GM23338 (cell line): ENCODE data around the gene MYH10. TPM values are rescaled to one million over a fixed set of nuclear protein-coding genes. Genes with fewer than 3 reads are reported as not detected.

Source experiments
- ATAC-seq: fragments of 200-7000 bp; cut with Tn5 transposase; 3 replicates; pipeline ENCODE4 v1.9.1; 2020
- DNase-seq: peaks from one replicate; pipeline ENCODE4 v3.0.0-alpha.2; 2015; ENCODE audit warnings: low spot score
- H2AFZ ChIP-seq: fragments of 200-600 bp; sonication (generic); 2 replicates; pipeline ENCODE4 v1.8.0; 2016; ENCODE audit warnings: antibody characterized with exemption, mild to moderate bottlenecking, moderate library complexity
- H3F3A ChIP-seq: fragments of 200-600 bp; sonication (generic); replicated peaks from 2 replicates; pipeline ENCODE4 v1.8.0; 2017; ENCODE audit warnings: antibody characterized with exemption, mixed run types, low read depth
- H3K27ac ChIP-seq: fragments of 200-600 bp; sonication (generic); 2 replicates; pipeline ENCODE4 v1.6.1; 2016; ENCODE audit warnings: low read depth
- H3K27me3 ChIP-seq: fragments of 200-600 bp; sonication (generic); 2 replicates; pipeline ENCODE4 v1.8.0; 2016; ENCODE audit warnings: mild to moderate bottlenecking, mixed run types, moderate library complexity; ENCODE audit not compliant: insufficient read depth
- H3K36me3 ChIP-seq: fragments of 200-600 bp; sonication (generic); 2 replicates; pipeline ENCODE4 v1.8.0; 2016; ENCODE audit warnings: mild to moderate bottlenecking; ENCODE audit not compliant: insufficient read depth
- H3K4me1 ChIP-seq: fragments of 200-600 bp; sonication (generic); 2 replicates; pipeline ENCODE4 v1.8.0; 2016; ENCODE audit warnings: mild to moderate bottlenecking, moderate library complexity; ENCODE audit not compliant: insufficient read depth
- H3K4me2 ChIP-seq: fragments of 200-600 bp; sonication (generic); 2 replicates; pipeline ENCODE4 v1.7.1; 2017; ENCODE audit warnings: mixed run types
- H3K4me3 ChIP-seq: fragments of 200-600 bp; sonication (generic); 2 replicates; pipeline ENCODE4 v1.6.1; 2016; ENCODE audit warnings: mixed run types
- H3K79me2 ChIP-seq: fragments of 200-600 bp; sonication (generic); replicated peaks from 2 replicates; pipeline ENCODE4 v1.8.0; 2017; ENCODE audit warnings: mild to moderate bottlenecking; ENCODE audit not compliant: insufficient read depth
- H3K9me2 ChIP-seq: fragments of 200-600 bp; sonication (generic); 2 replicates; pipeline ENCODE4 v1.8.0; 2017; ENCODE audit not compliant: insufficient read depth
- H4K20me1 ChIP-seq: fragments of 200-600 bp; sonication (generic); replicated peaks from 2 replicates; pipeline ENCODE4 v1.8.0; 2017; ENCODE audit warnings: mild to moderate bottlenecking; ENCODE audit not compliant: insufficient read depth
- H3K27ac Mint-ChIP-seq: 2 replicates; pipeline ENCODE4 v1.8.0; 2020; ENCODE audit warnings: inconsistent platforms, mild to moderate bottlenecking, moderate library complexity, mixed read lengths
- H3K27me3 Mint-ChIP-seq: 3 replicates; pipeline ENCODE4 v1.8.0; 2022; ENCODE audit warnings: low read depth, mild to moderate bottlenecking, moderate library complexity, mixed read lengths, inconsistent platforms; ENCODE audit not compliant: insufficient read depth, poor library complexity
- H3K36me3 Mint-ChIP-seq: 3 replicates; pipeline ENCODE4 v1.8.0; 2021; ENCODE audit warnings: low read depth, mild to moderate bottlenecking, inconsistent platforms, moderate library complexity, mixed read lengths
- H3K4me1 Mint-ChIP-seq: 3 replicates; pipeline ENCODE4 v1.8.0; 2020; ENCODE audit warnings: mild to moderate bottlenecking, inconsistent platforms, mixed read lengths
- H3K4me3 Mint-ChIP-seq: 3 replicates; pipeline ENCODE4 v1.8.0; 2021; ENCODE audit warnings: moderate library complexity, mild to moderate bottlenecking, inconsistent platforms, mixed read lengths
- H3K9me3 Mint-ChIP-seq: 3 replicates; pipeline ENCODE4 v1.8.0; 2020; ENCODE audit warnings: moderate library complexity, mild to moderate bottlenecking, inconsistent platforms, mixed read lengths
- CREB1 ChIP-seq: fragments of 250-450 bp; sonication (Bioruptor Pico); IDR thresholded peaks from 2 replicates; pipeline ENCODE4 v1.5.0; 2020; ENCODE audit warnings: low read depth, mild to moderate bottlenecking, moderate library complexity
- CTCF ChIP-seq, 2 experiments: fragments of 200-600 bp in 1 of 2; sonication (generic) in 1 of 2; conservative IDR thresholded peaks; 2 replicates each; pipeline versions ENCODE4 v1.5.1 to v1.6.1; 2016 to 2017; ENCODE audit warnings: antibody characterized with exemption in 2 of 2, low read depth in 2 of 2, mild to moderate bottlenecking in 2 of 2, moderate library complexity in 1 of 2
- EZH2 ChIP-seq: fragments of 200-600 bp; sonication (generic); IDR thresholded peaks from one replicate; pipeline ENCODE4 v1.8.0; 2017; ENCODE audit warnings: antibody characterized with exemption, mild to moderate bottlenecking, low read depth; ENCODE audit not compliant: unreplicated experiment
- NANOG ChIP-seq: IDR thresholded peaks from 2 replicates; pipeline ENCODE4 v1.6.1; 2016; ENCODE audit warnings: antibody characterized with exemption, borderline replicate concordance
- STAT1 ChIP-seq: IDR thresholded peaks from one replicate; pipeline ENCODE4 v1.6.1; 2016; ENCODE audit warnings: antibody characterized with exemption; ENCODE audit not compliant: unreplicated experiment
- ZNF114 ChIP-seq: fragments of 250-450 bp; sonication (Bioruptor Pico); IDR thresholded peaks from 2 replicates; pipeline ENCODE4 v1.5.0; 2020; ENCODE audit warnings: mild to moderate bottlenecking, moderate library complexity
- polyA plus RNA-seq: library from polyadenylated mRNA; unstranded; fragments of >200 nt; fragmentation: Nextera tagmentation; extraction: Ambion mirVana; gene quantifications from 2 replicates; pipeline ENCODE4 v1.2.1, GENCODE V29; 2016
- total RNA-seq: library from RNA; depleted of rRNA; stranded (reverse); fragments of >200 nt; shearing (Covaris generic); gene quantifications from 2 replicates; pipeline ENCODE4 v1.2.3, GENCODE V29; 2014

MYH10 gene
- total and polyA plus RNA-seq, 2 experiments from 2014 or later: 89.5 to 230 TPM

DNA sequence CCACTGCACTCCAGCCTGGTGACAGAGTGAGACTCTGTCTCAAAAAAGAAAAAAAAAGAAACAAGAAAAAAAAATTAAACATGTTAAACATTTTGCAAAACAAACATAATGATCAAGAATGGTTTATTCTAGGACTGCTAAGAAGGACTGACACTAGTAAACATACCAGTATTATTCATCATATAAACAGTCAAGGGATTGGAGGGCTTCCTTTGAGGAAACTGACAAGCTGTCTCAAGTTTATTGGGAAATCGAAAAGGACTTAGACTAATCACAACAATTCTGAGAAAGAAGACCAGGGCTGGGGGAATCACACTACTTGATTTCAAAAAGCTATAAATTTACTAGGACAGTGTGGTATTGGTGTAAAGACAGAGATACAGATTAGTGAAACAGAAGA is 75.5 kb downstream of the MYH10 start:
- Histone ChIP-seq H2AFZ (no peak overlapping the region), H3F3A (no peaks in the 10 kb centered on the region), H3K27me3 (no peaks in the 10 kb centered on the region), H3K9me2 (no peaks in the 10 kb centered on the region), H3K4me1 (no peaks in the 10 kb centered on the region), H3K27ac (no peak overlapping the region), H4K20me1 (peaks cover 10% of the 10 kb centered on the region; the same call in 1 of the 2 replicates), H3K4me2 (no peak overlapping the region), H3K36me3 (peaks cover 25% of the 10 kb centered on the region), H3K79me2 (peaks cover 15% of the 10 kb centered on the region), H3K4me3 (no peak overlapping the region)
- H3K27ac Mint-ChIP-seq: no peak overlapping the region
- H3K9me3 Mint-ChIP-seq: no peaks in the 10 kb centered on the region; the same call in 2 of the 3 replicates
- no peaks in the 10 kb centered on the region for H3K27me3 Mint-ChIP-seq
- no peaks in the 10 kb centered on the region for H3K4me1 Mint-ChIP-seq
- no peak overlapping the region for H3K4me3 Mint-ChIP-seq
- H3K36me3 Mint-ChIP-seq: peaks cover 46% of the 10 kb centered on the region
- ATAC-seq (no peak), DNase-seq (no peak)
- no peak for TF ChIP-seq ZNF114
- no peak for TF ChIP-seq CREB1 (CRISPR knock-in tag)
- TF ChIP-seq EZH2: no peak
- TF ChIP-seq CTCF (conservative IDR thresholded peaks at IDR 0.05; ENCODE audit: low read depth in 2 of 2): no peak

DNA sequence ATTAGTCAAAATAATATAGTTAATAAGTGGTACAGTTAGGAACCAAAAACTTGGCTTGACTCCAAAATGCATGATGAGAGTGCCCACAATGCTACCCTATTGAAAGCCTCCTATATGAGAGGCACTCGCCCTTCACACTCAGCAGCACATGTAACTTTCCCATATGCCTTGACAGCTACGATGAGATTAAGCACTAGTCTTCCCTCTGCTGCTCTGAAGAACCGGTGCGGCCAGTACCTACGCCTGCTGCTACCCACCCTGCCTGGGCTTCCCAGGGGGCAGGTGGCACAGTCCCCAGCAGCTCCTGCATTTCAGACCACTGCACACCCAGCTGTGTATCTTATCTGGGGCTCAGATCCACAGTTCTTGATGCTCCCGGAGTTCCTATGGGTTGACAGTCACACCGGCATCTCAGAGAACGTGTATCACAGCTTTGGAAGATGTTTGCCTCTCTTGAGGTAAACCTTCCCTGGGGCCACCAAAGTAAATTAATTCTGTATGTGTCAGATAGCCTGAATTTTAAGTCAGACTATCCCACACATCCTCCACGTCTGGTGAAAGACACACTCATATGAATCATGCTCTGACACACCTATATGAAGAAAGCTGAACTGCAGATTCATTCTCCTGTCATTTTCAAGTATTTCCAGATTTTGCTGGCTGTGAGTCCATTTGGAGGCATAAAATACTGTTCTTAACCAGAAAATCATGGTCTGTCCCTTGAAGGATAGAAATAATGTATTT is 77.8 kb downstream of the MYH10 start:
- Histone ChIP-seq H3K4me2 (no peak overlapping the region), H3K27ac (no peak overlapping the region), H3K36me3 (peaks cover 38% of the 10 kb centered on the region), H2AFZ (no peak overlapping the region), H3K27me3 (no peaks in the 10 kb centered on the region), H3K79me2 (peaks cover 15% of the 10 kb centered on the region), H3K9me2 (no peaks in the 10 kb centered on the region), H3K4me3 (no peak overlapping the region), H4K20me1 (peaks cover 10% of the 10 kb centered on the region; the same call in 1 of the 2 replicates), H3K4me1 (no peaks in the 10 kb centered on the region), H3F3A (no peaks in the 10 kb centered on the region)
- ATAC-seq (no peak), DNase-seq (no peak)
- Mint-ChIP-seq H3K27me3 (peaks cover 3% of the 10 kb centered on the region), H3K36me3 (peaks cover 65% of the 10 kb centered on the region), H3K27ac (no peak overlapping the region), H3K4me3 (no peak overlapping the region), H3K4me1 (no peaks in the 10 kb centered on the region), H3K9me3 (no peaks in the 10 kb centered on the region; the same call in 2 of the 3 replicates)
- TF ChIP-seq STAT1: no peak
- no peak for TF ChIP-seq NANOG
- TF ChIP-seq EZH2: no peak
